Neutrophil (primary cell): Measurements from ENCODE around the gene PPFIBP2.

Experiments
- H3K27ac ChIP-seq: fragments of 200-600 bp; sonication (generic); 2 replicates; pipeline ENCODE4 v1.5.1; 2016; ENCODE audit warnings: mild to moderate bottlenecking, moderate library complexity
- H3K27me3 ChIP-seq: fragments of 200-600 bp; sonication (generic); 2 replicates; pipeline ENCODE4 v1.6.0; 2016; ENCODE audit warnings: mild to moderate bottlenecking
- H3K36me3 ChIP-seq: fragments of 200-600 bp; sonication (generic); 2 replicates; pipeline ENCODE4 v1.5.1; 2017
- H3K4me1 ChIP-seq, 2 experiments: fragments of 200-600 bp in 1 of 2; sonication (generic) in 1 of 2; 1 replicate in 1 of 2; 2 replicates in 1 of 2; pipeline versions ENCODE4 v1.5.1 to v1.6.1; 2013 to 2016; ENCODE audit warnings: low read depth in 1 of 2, low read length in 1 of 2, mild to moderate bottlenecking in 1 of 2, moderate library complexity in 1 of 2; ENCODE audit not compliant: control insufficient read depth in 1 of 2, insufficient read depth in 1 of 2
- H3K4me3 ChIP-seq, 2 experiments: fragments of 200-600 bp in 1 of 2; sonication (generic) in 1 of 2; 1 replicate in 1 of 2; 2 replicates in 1 of 2; pipeline ENCODE4 v1.5.1; 2013 to 2016; ENCODE audit warnings: low read depth in 1 of 2, low read length in 1 of 2, mild to moderate bottlenecking in 1 of 2, moderate library complexity in 1 of 2
- H3K9me3 ChIP-seq: fragments of 200-600 bp; sonication (generic); 2 replicates; pipeline ENCODE4 v1.5.1; 2016
- CTCF ChIP-seq: fragments of 200-600 bp; sonication (generic); IDR thresholded peaks from 2 replicates; pipeline ENCODE4 v1.5.1; 2016; ENCODE audit warnings: antibody characterized with exemption

The PPFIBP2 gene

GRCh38 chr11:7622721-7623120 is 108.9 kb downstream of the PPFIBP2 start:
- no peaks in the 10 kb centered on the region for H3K27me3 ChIP-seq
- H3K36me3 ChIP-seq: peaks cover 53% of the 10 kb centered on the region
- H3K4me1 ChIP-seq: no peaks in the 10 kb centered on the region
- no peak overlapping the region for H3K27ac ChIP-seq
- H3K4me3 ChIP-seq: no peak overlapping the region
- H3K9me3 ChIP-seq: no peaks in the 10 kb centered on the region
- TF ChIP-seq CTCF: no peak

DNA sequence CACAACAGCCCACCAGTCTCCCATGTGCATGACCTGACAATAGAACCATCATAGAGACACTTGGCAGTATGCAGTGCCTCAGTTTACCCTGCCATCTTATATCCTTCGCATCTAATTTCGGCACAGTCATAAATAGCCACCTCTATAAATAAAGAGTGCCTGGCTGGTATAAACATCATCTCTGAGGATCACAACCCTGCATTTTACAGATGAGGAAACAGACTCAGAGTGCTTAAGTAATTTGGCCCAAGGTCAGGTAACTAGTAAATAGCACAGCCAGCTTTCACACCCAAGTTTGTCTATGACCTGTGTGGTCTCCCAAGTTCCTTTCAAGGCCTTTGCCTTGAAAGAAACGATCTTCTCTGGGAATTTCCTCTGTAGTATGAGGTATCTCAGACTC is 114.9 kb downstream of the PPFIBP2 start:
- H3K27ac ChIP-seq: no peak overlapping the region
- H3K27me3 ChIP-seq: no peaks in the 10 kb centered on the region
- H3K4me1 ChIP-seq: no peaks in the 10 kb centered on the region
- TF ChIP-seq CTCF: no peak
- H3K36me3 ChIP-seq: peaks cover 85% of the 10 kb centered on the region
- H3K9me3 ChIP-seq: no peaks in the 10 kb centered on the region
- no peak overlapping the region for H3K4me3 ChIP-seq

DNA sequence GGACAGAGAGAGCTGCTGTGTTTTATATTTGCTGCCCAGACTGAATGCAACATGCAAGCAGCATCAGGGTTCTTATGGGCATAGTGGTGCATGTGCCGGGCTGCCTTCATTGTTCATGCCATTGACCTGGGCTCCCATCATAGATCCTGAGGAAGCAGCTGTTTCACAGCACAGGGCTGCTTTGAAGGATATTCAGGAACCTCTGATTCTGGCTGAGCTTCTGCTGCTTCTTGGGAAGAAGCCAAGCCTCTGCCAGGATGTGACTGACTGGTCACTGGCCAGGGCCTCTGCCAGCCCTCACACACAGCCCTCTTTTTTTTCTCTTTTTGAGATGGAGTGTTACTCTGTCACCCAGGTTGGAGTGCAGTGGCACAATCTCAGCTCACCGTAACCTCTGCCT is 116.2 kb downstream of the PPFIBP2 start:
- Histone ChIP-seq H3K9me3 (no peaks in the 10 kb centered on the region), H3K27ac (no peak overlapping the region), H3K36me3 (peaks cover 90% of the 10 kb centered on the region), H3K4me1 (no peaks in the 10 kb centered on the region), H3K4me3 (no peak overlapping the region), H3K27me3 (no peaks in the 10 kb centered on the region)
- TF ChIP-seq CTCF: no peak

DNA sequence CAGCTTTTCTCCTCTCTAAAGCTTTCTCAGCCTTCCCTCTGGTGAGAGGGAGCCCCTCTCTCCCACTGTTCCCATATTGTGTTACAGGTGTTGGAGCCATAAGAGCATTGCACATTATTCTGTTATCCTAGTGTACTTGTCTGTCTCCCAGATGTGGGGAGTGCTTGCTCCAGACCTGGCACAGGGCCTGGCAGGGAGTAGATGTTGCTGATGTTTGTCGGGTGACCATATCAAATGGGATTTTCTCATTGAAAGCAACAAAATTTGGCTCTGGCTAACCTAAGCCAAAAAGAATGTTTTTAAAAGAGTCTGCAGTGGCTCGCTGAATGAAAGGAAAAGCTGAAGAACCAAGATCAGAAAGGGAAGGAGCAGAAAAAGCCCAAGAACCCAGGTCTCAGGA is 118.4 kb downstream of the PPFIBP2 start:
- H3K4me1 ChIP-seq: no peaks in the 10 kb centered on the region
- no peak overlapping the region for H3K27ac ChIP-seq
- no peaks in the 10 kb centered on the region for H3K27me3 ChIP-seq
- H3K9me3 ChIP-seq: no peaks in the 10 kb centered on the region
- no peak for TF ChIP-seq CTCF
- H3K36me3 ChIP-seq: peaks cover 93% of the 10 kb centered on the region
- H3K4me3 ChIP-seq: no peak overlapping the region

DNA sequence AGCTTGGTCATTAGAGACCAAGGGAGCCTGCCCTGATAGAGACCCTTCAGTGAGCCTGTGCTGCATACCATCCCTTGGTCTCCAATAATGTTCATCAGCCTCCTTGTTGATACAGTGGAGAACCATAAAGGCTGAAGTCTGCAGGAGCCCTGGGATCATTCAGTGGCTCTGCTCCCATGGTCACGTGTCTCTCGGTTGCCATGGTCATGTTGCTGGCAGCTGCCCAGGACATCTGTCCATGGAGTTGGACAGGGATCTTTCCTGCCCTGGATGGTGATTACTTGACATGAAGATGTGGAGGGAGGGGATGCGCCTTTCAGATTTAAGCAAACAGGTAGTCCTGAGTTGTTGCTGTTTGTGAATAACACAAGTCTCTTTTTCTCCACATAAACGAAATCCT is 121.3 kb downstream of the PPFIBP2 start:
- H3K27ac ChIP-seq: no peak overlapping the region
- H3K9me3 ChIP-seq: no peaks in the 10 kb centered on the region
- no peak overlapping the region for H3K4me3 ChIP-seq
- no peaks in the 10 kb centered on the region for H3K27me3 ChIP-seq
- no peak for TF ChIP-seq CTCF
- peaks cover 95% of the 10 kb centered on the region for H3K36me3 ChIP-seq
- H3K4me1 ChIP-seq: no peaks in the 10 kb centered on the region

- Histone ChIP-seq H3K27ac (no peak overlapping the region), H3K9me3 (no peaks in the 10 kb centered on the region), H3K27me3 (no peaks in the 10 kb centered on the region), H3K4me3 (no peak overlapping the region), H3K36me3 (peaks cover 95% of the 10 kb centered on the region), H3K4me1 (no peaks in the 10 kb centered on the region)
- no peak for TF ChIP-seq CTCF
Measured at GRCh38 chr11:7635708-7636107, 121.9 kb downstream of the PPFIBP2 start.
